ENCODE data around the gene XPO5. TPM values are rescaled to one million over a fixed set of nuclear protein-coding genes. Genes with fewer than 3 reads are reported as not detected.

The XPO5 gene
- total RNA-seq, 2 donors from 2014 or later = 38.3 to 48.6 TPM

DNA sequence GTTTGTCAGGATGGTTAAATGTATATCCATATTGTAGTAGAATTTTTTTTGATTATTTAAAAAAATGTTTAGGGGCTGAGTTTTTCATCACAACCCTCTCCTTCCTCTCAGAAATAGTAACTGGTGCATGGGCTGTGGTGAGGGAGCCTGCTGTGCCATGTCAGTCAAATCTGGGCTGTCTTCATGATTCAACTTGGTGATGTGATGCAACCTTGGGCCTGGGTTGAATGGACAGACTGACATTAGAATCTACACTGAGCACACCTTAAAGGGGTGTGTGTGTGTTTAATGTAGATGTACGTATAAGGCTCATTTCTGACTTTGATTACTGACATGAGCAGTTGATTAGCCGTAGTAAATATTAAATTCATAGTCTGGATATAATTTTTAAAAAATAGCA, 94.8 kb downstream of the XPO5 start:
- H3K36me3 Mint-ChIP-seq (ENCODE audit: low read depth) = peaks cover 2% of the 10 kb centered on the region
- DNase-seq (no peak), ATAC-seq (no peak)
- no peaks in the 10 kb centered on the region for H3K27me3 Mint-ChIP-seq
- H3K9me3 ChIP-seq (ENCODE audit: control insufficient read depth, low read length, poor library complexity, severe bottlenecking) = no peaks in the 10 kb centered on the region
- no peak overlapping the region for H3K27ac Mint-ChIP-seq
- H3K4me3 Mint-ChIP-seq = no peak overlapping the region
- peaks cover 45% of the 10 kb centered on the region for H3K4me1 Mint-ChIP-seq

GRCh38 chr6:43478008-43478372, 97.8 kb downstream of the XPO5 start:
- H3K9me3 ChIP-seq (ENCODE audit: control insufficient read depth, low read length, poor library complexity, severe bottlenecking) = no peaks in the 10 kb centered on the region
- peaks cover 2% of the 10 kb centered on the region for H3K36me3 Mint-ChIP-seq (ENCODE audit: low read depth)
- peak overlapping the region; percentile 99 for H3K27ac Mint-ChIP-seq
- no peak for DNase-seq
- no peak for ATAC-seq
- H3K27me3 Mint-ChIP-seq = no peaks in the 10 kb centered on the region
- H3K4me1 Mint-ChIP-seq = peaks cover 37% of the 10 kb centered on the region
- H3K4me3 Mint-ChIP-seq = peak overlapping the region; percentile 95

- peaks cover 36% of the 10 kb centered on the region for H3K4me1 Mint-ChIP-seq
- peak within 1 kb of the TSS; percentile 95 for H3K4me3 Mint-ChIP-seq
- no peaks in the 10 kb centered on the region for H3K27me3 Mint-ChIP-seq
These were observed 98.4 kb downstream of the XPO5 start, which contains the start of gene TJAP1 for GRCh38 chr6:43477235-43478007. TSS of gene TJAP1 (plus strand) at chr6:43477570. CDS start at chr6:43499002, 21,432 bp downstream.

GRCh38 chr6:43476746-43477145, 99.1 kb downstream of the XPO5 start:
- no peak for DNase-seq
- Mint-ChIP-seq H3K4me1 (peaks cover 29% of the 10 kb centered on the region), H3K36me3 (ENCODE audit: low read depth) (peaks cover 2% of the 10 kb centered on the region), H3K27me3 (no peaks in the 10 kb centered on the region), H3K4me3 (peak overlapping the region; percentile 95), H3K27ac (peak overlapping the region; percentile 99)
- no peaks in the 10 kb centered on the region for H3K9me3 ChIP-seq (ENCODE audit: control insufficient read depth, low read length, poor library complexity, severe bottlenecking)
- ATAC-seq = peak; percentile 10

More at GRCh38 chr6:43477235-43478007, 98.4 kb downstream of the XPO5 start, which contains the start of gene TJAP1:
- DNase-seq = peak; percentile 93 to 97 (median 95)
- Mint-ChIP-seq H3K36me3 (ENCODE audit: low read depth) (peaks cover 2% of the 10 kb centered on the region), H3K27ac (peak within 1 kb of the TSS; percentile 99)
- ATAC-seq = peak; percentile 100
- H3K9me3 ChIP-seq (ENCODE audit: control insufficient read depth, low read length, poor library complexity, severe bottlenecking) = no peaks in the 10 kb centered on the region

DNA sequence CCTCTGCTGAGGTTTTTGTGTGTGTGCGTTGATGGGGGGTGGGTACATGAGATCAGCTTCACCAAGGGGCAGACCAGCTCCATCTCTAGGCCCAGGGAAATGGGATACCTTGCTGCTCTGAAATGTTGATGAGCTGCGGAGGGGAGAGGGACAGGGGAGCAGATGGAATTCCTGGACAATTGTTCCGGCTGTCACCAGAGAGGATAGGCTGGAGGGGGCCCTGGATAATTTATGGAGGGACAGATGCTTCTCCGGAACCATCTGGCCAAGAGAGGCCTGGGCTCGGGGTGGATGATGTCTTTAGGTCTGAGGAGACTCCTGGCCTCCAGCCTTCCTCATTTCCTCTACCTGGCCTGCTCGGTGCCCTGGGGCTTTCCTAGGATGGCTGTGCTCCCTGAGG, 100.3 kb downstream of the XPO5 start:
- peaks cover 24% of the 10 kb centered on the region for H3K4me1 Mint-ChIP-seq
- H3K27ac Mint-ChIP-seq = peak overlapping the region; percentile 99
- H3K4me3 Mint-ChIP-seq = no peak overlapping the region
- H3K27me3 Mint-ChIP-seq = no peaks in the 10 kb centered on the region
- no peak for ATAC-seq
- H3K36me3 Mint-ChIP-seq (ENCODE audit: low read depth) = peaks cover 2% of the 10 kb centered on the region
- H3K9me3 ChIP-seq (ENCODE audit: control insufficient read depth, low read length, poor library complexity, severe bottlenecking) = no peaks in the 10 kb centered on the region
- DNase-seq = no peak

DNA sequence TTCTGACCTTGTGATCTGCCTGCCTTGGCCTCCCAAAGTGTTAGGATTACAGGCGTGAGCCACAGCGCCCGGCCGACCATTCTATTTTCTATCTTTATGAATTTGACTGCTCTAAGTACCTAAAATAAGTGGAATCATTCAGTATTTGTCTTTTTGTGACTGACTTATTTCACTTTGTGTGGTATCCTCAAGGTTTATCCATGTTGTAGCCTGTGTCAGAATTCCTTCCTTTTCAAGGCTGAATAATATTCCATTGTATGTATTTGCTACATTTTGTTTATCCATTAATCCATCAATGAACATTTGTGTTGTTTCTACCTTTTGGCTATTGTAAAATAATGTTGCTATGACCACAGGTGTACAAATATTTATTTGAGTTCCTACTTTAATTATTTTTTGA, 103.3 kb downstream of the XPO5 start:
- Mint-ChIP-seq H3K27ac (no peak overlapping the region), H3K4me3 (no peak overlapping the region), H3K36me3 (ENCODE audit: low read depth) (peaks cover 5% of the 10 kb centered on the region), H3K4me1 (peaks cover 14% of the 10 kb centered on the region), H3K27me3 (peaks cover 21% of the 10 kb centered on the region)
- ATAC-seq = no peak
- no peaks in the 10 kb centered on the region for H3K9me3 ChIP-seq (ENCODE audit: control insufficient read depth, low read length, poor library complexity, severe bottlenecking)
- DNase-seq = no peak

Other genes with a start within 250 kb of the XPO5 start
- gene ZNF318, start 206.4 kb downstream of the XPO5 start, total RNA-seq = 10 to 100 TPM; 22.5 to 24.0 TPM
- gene ABCC10, start 148.5 kb downstream of the XPO5 start, total RNA-seq = 10 to 100 TPM; 51.0 to 70.7 TPM
- under 1 TPM; 0.25 to 0.89 TPM for gene DLK2, start 120.5 kb downstream of the XPO5 start, total RNA-seq
- gene TJAP1, start 98.5 kb downstream of the XPO5 start, total RNA-seq = 10 to 100 TPM; 33.2 to 36.3 TPM
- gene LRRC73, start 65.7 kb downstream of the XPO5 start, total RNA-seq = under 1 TPM; 0.37 TPM
- gene YIPF3, start 59.1 kb downstream of the XPO5 start, total RNA-seq = 10 to 100 TPM; 50.5 to 55.9 TPM
- 10 to 100 TPM; 51.6 to 54.9 TPM for gene POLR1C, start 58.9 kb downstream of the XPO5 start, total RNA-seq
- 10 to 100 TPM; 13.0 to 13.3 TPM for gene POLH, start 147 bp upstream of the XPO5 start, total RNA-seq
- gene GTPBP2, start 53.2 kb upstream of the XPO5 start, total RNA-seq = 10 to 100 TPM; 49.3 to 65.3 TPM
- gene MAD2L1BP, start 59.8 kb upstream of the XPO5 start, total RNA-seq = 10 to 100 TPM; 17.1 to 30.5 TPM
- under 1 TPM in 1 of 2 donors, not detected in 1; 0.29 TPM for gene RSPH9, start 69.0 kb upstream of the XPO5 start, total RNA-seq
- 10 to 100 TPM; 24.2 to 29.8 TPM for gene MRPS18A, start 111.8 kb upstream of the XPO5 start, total RNA-seq
- gene VEGFA, start 194.2 kb upstream of the XPO5 start, total RNA-seq = 1 to 10 TPM; 5.6 to 6.3 TPM